Fibroblast of skin of right biceps (primary cell): ENCODE measurements around the gene CNKSR1.
A peak's percentile ranks its signal among the peaks of the same experiment; 100 is the strongest.

Experiments
- DNase-seq: peaks from one replicate; pipeline ENCODE4 v3.0.0-alpha.2; 2013

The CNKSR1 gene

GRCh38 chr1:26160527-26161414, 16.5 kb upstream of the CNKSR1 start:
- DNase-seq, result no peak

- peak; percentile 57 for DNase-seq
These were observed 15.7 kb upstream of the CNKSR1 start for GRCh38 chr1:26161415-26162219.

- no peak for DNase-seq
These were observed 15.0 kb upstream of the CNKSR1 start for GRCh38 chr1:26162220-26162709.

- no peak for DNase-seq
These were observed 13.6 kb upstream of the CNKSR1 start for GRCh38 chr1:26163684-26164035.

GRCh38 chr1:26164036-26164860, 13.0 kb upstream of the CNKSR1 start:
- DNase-seq, result peak; percentile 36

GRCh38 chr1:26164861-26165842, 12.1 kb upstream of the CNKSR1 start:
- no peak for DNase-seq

GRCh38 chr1:26166719-26167281, 10.5 kb upstream of the CNKSR1 start:
- DNase-seq, result no peak

GRCh38 chr1:26168410-26169197, 8.7 kb upstream of the CNKSR1 start, which contains the start of gene C1orf232:
TSS of gene C1orf232 (minus strand) at chr1:26168963. CDS start at chr1:26168499, 464 bp downstream.
- DNase-seq, result no peak

- DNase-seq, result no peak
These were observed 8.1 kb upstream of the CNKSR1 start for GRCh38 chr1:26169198-26169554.

GRCh38 chr1:26169669-26170471, 7.4 kb upstream of the CNKSR1 start, which contains the start of gene ZNF593:
TSS of gene ZNF593 (plus strand) at chr1:26169908. CDS start at chr1:26169984, 76 bp downstream.
- DNase-seq, result peak; percentile 88

GRCh38 chr1:26170472-26170821, 6.8 kb upstream of the CNKSR1 start:
- DNase-seq, result no peak

GRCh38 chr1:26171084-26172072, 5.9 kb upstream of the CNKSR1 start, which contains the start of gene ZNF593OS:
TSS of gene ZNF593OS (minus strand) at chr1:26171832. CDS start at chr1:26171661, 171 bp downstream.
- no peak for DNase-seq

- no peak for DNase-seq
These were observed 1.9 kb upstream of the CNKSR1 start for GRCh38 chr1:26175346-26175745.

GRCh38 chr1:26180010-26180506, 2.8 kb downstream of the CNKSR1 start:
- DNase-seq, result no peak

- no peak for DNase-seq
These were observed 4.5 kb downstream of the CNKSR1 start for GRCh38 chr1:26181586-26182382.

- no peak for DNase-seq
These were observed 5.0 kb downstream of the CNKSR1 start for GRCh38 chr1:26182383-26182696.

GRCh38 chr1:26184086-26184485, 6.8 kb downstream of the CNKSR1 start:
- DNase-seq, result no peak
